GM19328 (cell line): ENCODE results near the gene PROX2.

ENCODE experiments used
- ATAC-seq: cut with Tn5 transposase; IDR thresholded peaks from one replicate; pipeline ENCODE4 v1.9.1; 2021; ENCODE audit warnings: mild to moderate bottlenecking, moderate library complexity; ENCODE audit not compliant: unreplicated experiment

PROX2 gene

DNA sequence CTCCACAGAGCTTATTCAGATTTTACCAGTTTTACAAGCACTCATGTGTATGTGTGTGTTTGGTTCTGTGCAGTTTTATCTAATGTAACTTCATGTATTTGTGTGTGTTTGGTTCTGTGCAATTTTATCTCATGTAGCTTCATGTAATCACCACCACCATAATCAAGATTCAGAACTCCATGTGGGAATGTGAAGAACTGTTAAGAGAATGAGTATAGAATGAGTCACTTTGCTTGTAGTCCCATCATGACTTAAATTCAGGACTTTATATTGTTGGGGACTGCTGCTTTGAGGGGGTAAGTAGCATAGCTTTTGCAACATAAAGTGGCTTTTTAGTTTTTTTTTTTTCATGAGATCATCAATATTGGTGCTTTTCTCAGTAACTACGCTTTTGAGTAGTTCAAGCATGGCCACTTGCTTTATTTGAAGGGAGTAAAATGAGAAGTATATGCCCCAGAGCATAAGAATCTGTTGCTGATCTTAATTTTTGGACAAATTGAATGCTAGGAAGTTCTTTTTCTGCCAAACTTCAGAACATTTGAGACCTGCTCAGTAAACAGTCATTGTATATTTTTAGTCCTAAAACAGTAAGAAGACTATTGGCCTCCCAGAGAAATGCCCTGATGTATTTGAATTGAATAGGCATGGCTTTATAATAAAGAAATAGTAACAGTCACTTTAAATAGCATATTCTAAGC is 28.8 kb downstream of the PROX2 start:
- no peak for ATAC-seq

DNA sequence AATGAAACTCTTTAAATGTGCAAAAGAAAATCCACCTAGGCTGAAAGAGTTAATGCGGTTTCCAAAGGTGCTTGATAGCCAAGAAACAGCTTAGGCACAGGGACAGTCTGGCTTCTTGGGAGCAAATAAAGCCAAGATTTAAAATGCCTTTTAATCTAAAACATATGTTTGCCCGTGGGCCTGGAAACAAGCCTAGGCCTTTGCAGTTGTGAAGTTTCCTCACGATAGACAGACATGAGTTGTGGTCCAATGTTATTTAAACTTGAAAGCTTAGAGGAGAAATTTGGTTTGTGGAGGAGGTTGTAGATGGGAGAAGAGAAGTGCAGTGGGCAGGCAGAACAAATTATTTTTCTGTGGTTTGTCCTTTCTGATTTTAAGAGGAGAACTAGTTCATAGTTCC is 29.8 kb downstream of the PROX2 start:
- ATAC-seq: no peak

DNA sequence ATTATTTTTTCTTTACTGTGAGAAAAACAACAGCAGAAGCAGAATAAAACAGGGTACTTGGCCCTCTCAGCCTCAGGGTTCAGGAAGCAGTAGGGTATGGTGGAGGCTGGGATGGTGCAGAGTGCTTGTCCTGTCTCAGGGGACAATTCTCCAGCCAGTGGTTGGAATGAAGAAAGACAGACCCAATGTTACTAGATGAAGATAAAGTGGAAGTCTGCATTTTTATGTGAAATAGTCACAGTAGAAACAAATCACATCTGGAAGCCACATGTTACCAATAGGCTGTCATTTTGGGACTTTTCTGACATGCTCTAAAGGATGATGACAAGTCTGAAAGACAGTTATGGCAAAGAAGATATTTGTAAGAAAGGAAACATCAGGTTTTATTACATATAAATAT is 32.3 kb downstream of the PROX2 start:
- ATAC-seq: no peak

DNA sequence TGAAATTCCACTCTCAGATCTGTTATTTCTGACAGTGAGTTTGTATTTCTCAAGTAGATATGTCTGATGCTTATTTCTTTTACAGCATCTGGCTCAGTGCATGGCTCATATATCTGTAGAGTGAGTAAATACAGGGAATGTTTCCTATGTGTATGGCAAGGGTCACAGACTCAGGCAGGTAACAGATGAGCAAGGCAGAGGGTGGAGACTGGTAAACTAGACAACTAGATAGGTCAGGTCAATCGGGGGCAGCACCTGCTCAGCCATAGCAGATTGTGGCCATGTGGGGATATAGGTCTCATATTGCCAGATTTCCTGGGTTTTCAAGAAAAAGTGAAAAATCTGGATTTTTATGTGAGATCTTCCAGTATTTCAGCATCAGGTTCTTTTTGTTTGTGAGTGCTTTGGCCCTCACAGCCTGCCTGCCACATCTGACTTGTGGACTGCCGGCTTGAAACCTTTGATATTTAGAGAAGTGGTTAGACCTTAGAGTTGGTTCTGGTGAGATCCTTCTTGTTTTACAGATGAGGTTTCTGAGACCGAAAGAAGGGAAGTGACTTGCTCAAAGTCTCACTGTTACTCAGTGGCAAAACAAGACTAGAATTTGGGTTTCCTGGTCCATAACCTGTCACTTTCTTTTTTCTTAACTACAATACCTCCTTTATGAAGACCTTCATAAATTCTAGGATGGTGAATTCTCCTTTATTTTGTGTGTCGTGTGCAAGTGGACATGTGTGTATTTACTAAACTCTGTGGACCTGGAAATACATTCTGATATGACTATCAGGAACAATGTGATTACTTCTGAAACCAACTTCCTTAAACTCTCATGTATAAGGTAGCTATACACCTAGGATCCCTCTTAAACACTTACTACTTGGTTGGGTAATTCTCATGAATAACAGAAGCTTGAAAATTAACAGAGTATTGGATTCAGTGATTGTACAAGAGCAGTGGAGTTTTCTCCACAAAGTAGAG is 34.4 kb downstream of the PROX2 start:
- ATAC-seq: peak; percentile 66

DNA sequence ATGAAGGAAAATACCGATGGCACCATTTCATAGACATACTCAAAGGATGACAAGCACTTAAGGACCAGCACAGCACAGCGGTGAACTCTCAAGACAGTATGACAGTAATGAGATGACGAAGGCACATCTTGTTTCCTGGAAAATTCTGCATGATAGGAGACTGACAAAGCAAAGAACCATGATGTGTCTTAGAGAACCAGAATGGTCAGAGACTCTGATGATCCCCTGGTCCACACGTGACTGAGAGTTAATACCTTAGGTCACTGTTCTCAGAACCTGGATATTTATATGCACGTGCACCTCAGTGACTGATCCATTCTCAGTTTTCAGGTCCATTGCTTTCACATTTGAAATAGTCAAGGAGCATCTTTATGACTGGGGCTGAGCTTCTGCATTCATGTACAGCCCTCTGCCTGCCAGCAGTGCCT is 35.3 kb downstream of the PROX2 start:
- peak; percentile 31 for ATAC-seq

DNA sequence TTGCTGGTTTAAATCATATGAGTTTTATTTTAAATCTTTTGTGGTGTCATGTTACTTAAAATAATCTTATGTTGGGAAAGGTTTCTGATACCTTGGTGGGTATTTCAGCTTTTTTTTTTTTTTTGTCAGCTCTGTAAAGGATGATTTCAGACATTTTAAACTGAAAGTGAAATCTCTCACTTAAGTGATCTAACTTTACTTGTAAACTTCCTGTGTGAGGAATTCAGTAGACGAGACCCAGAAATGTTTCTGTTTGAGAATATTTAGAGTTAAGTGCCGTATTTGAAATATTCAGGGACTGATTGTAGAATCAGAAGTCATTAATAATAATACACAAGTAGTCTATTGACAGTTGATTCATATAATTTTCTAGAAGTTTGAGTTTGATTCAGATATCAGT is 37.8 kb downstream of the PROX2 start:
- ATAC-seq: no peak

DNA sequence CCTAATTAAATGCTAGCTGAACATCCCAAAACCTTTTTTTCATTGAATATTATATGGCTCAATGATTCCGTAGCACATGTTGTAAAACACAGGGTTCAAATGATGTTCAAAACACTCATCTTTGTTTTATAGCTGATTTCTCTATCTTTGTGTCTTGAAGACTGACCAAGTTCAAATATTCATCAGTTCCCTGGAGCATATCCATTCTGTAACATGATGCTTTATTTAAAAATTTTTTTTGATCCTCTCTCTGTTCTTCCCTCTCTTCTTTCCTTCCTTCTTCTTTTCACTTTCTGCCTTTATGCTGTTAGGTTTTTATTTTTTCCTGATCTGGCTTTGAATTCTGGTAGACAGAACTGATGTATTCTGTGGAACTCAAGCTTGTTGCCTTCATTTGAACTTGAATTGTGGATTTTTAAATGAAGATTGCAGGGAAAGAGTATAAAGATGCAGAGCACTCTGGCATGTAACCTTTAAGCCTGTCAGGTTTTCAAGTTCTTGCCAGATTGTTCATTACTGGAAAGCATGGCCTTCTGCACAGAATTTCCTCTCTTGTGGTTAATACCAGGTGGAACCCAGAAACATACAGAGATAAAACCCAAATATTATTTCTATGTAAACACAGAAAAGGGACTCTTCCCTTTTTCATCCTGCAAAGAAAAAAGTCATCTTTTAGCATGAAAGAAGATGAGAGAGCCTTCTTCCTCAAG is 39.5 kb downstream of the PROX2 start:
- no peak for ATAC-seq

DNA sequence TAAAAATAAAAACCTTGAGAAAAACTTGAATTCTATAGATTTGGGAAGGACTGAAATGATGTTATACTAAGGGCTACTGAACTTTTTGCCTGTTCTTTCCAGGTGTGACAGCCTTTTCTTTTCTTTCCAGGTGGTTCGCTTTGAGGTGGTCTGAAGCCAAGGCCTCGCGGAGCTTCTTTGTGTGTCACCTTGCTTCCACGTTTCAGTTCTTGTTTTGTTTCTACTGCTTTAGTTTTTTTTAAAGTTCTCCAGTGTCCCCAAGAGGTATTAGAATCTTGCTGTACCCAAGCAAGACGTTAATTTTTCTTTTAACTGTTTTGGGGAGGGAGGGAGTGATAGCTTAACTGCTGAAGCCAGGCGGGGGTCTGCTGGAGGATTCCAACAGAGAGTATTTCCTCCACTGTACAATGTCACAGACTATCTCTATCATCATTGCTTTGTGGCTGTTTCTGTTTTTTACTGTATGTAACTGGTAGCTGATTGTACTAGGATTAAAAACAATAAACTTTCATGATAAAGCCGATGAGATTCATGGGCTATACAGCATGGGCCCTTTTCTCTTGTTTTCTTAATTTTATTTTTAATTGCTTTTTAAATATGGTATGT is 40.2 kb downstream of the PROX2 start:
- ATAC-seq: no peak

DNA sequence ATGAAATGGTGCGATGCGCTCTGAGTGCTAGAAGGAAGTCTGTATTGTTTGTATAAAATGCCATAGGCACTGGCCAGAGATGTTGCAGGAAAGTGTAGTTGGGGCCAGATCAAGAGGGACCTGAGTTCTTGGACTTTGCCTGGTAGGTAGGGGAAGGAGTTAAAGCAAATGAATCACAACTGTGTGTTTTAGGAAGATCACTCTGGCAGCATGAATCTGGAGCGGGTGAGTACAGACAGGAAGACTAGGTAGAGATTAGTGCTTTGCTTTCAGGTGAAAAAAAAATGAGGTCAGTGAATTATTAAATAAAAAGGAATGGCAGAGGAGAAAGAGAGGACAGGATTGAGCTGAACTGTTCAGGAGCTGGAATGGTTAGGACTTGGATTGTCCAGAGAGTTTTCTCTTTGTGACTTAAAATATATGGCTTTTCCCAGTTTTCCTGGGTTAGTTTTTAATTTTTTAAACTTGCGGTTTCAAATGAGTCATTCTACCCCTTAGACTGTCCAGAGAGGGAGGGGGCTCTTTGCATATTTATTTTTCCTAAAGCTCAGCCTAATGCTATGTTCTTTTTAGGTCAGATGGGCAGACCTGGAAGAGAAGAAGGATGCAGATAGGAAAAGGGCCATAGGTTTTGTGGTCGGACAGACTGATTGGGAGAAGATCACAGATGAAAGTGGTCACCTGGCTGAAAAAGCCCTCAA is 41.1 kb downstream of the PROX2 start:
- no peak for ATAC-seq

DNA sequence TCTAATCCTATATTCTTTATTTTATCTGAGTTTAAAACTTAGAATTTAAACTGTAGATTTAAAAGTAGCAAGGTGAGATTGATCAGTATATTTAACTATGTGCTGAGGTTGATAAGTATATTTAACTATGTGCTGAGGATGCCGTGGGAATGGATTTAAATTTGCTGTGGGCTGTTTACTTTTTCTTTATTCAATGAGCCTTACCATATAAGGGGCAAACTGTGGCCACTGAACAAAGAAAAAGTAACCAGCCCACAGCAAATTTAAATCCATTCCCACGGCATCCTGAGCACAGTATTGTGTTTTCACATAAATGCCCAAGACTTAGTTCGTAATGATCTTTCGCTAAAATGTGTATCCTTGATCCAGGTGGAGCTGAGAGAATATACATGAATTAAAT is 43.1 kb downstream of the PROX2 start:
- ATAC-seq: no peak

DNA sequence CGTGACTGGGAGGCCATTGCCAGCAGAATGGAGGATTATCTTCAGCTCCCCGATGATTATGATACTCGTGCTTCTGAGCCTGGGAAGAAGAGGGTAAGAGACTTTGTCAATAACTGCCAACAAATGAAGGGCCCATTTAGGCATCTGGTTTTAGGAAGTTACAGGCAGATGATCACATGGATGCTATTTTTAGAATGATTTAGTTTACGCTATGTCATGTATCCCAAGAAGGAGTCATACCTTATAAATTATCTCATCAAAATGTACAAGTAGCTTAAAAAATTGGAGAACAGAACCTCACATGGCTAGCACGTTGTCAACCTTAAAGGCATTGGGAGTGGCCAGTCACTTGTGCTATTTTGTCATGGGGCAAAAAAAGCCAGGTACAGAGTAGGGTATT is 46.7 kb downstream of the PROX2 start:
- no peak for ATAC-seq

DNA sequence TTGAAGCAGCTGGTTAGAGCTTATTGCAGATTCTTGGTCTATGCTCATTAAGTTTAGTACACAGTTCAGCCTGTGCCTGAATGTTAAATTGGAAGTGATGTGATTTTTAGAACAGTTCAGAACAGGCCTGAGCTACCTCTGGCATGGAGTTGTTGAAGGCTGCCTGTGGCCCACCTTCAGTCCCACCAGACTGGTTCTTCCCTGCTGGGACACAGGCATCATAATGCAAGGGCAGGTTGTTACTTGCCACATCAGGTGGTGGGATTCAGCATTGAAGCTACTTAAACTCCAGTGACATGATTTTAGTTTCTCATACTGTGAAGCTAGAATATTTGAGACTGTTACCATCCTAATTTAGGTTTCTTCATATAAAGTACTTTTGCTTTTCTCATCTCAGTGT is 49.4 kb downstream of the PROX2 start:
- ATAC-seq: no peak
